ENCODE data around the gene ARHGAP6.

ARHGAP6 gene

GRCh38 chrX:11464836-11465463 lies 200.8 kb downstream of the ARHGAP6 start:
- DNase-seq (ENCODE audit: low read depth in 2 of 2): no peak

GRCh38 chrX:11464380-11464779 lies 201.3 kb downstream of the ARHGAP6 start:
- no peak for DNase-seq (ENCODE audit: low read depth in 2 of 2)

GRCh38 chrX:11462648-11463047 lies 203.1 kb downstream of the ARHGAP6 start:
- no peak for DNase-seq (ENCODE audit: low read depth in 2 of 2)

GRCh38 chrX:11462136-11462535 lies 203.6 kb downstream of the ARHGAP6 start:
- DNase-seq (ENCODE audit: low read depth in 2 of 2): no peak

GRCh38 chrX:11461201-11462001 lies 204.3 kb downstream of the ARHGAP6 start:
- DNase-seq (ENCODE audit: low read depth in 2 of 2): no peak

GRCh38 chrX:11460347-11460746 lies 205.4 kb downstream of the ARHGAP6 start:
- DNase-seq (ENCODE audit: low read depth in 2 of 2): no peak

- no peak for DNase-seq (ENCODE audit: low read depth in 2 of 2)
These were observed 207.6 kb downstream of the ARHGAP6 start for GRCh38 chrX:11458170-11458569.

- DNase-seq (ENCODE audit: low read depth in 2 of 2): no peak
These were observed 214.6 kb downstream of the ARHGAP6 start for GRCh38 chrX:11451151-11451550.

GRCh38 chrX:11450354-11450753 lies 215.4 kb downstream of the ARHGAP6 start:
- no peak for DNase-seq (ENCODE audit: low read depth in 2 of 2)

GRCh38 chrX:11449613-11450012 lies 216.1 kb downstream of the ARHGAP6 start:
- no peak for DNase-seq (ENCODE audit: low read depth in 2 of 2)

- no peak for DNase-seq (ENCODE audit: low read depth in 2 of 2)
These were observed 218.3 kb downstream of the ARHGAP6 start for GRCh38 chrX:11447418-11447817.

GRCh38 chrX:11446949-11447348 lies 218.8 kb downstream of the ARHGAP6 start:
- DNase-seq (ENCODE audit: low read depth in 2 of 2): no peak

GRCh38 chrX:11446336-11446735 lies 219.4 kb downstream of the ARHGAP6 start:
- no peak for DNase-seq (ENCODE audit: low read depth in 2 of 2)

- no peak for DNase-seq (ENCODE audit: low read depth in 2 of 2)
These were observed 220.2 kb downstream of the ARHGAP6 start for GRCh38 chrX:11445540-11445939.

- no peak for DNase-seq (ENCODE audit: low read depth in 2 of 2)
These were observed 221.7 kb downstream of the ARHGAP6 start for GRCh38 chrX:11444052-11444451.

- DNase-seq (ENCODE audit: low read depth in 2 of 2): no peak
These were observed 225.9 kb downstream of the ARHGAP6 start for GRCh38 chrX:11439846-11440245.

- DNase-seq (ENCODE audit: low read depth in 2 of 2): no peak
These were observed 227.0 kb downstream of the ARHGAP6 start for GRCh38 chrX:11438767-11439166.

GRCh38 chrX:11438380-11438723 lies 227.4 kb downstream of the ARHGAP6 start:
- no peak for DNase-seq (ENCODE audit: low read depth in 2 of 2)

- DNase-seq (ENCODE audit: low read depth in 2 of 2): no peak
These were observed 227.9 kb downstream of the ARHGAP6 start for GRCh38 chrX:11437642-11438379.

- DNase-seq (ENCODE audit: low read depth in 2 of 2): no peak
These were observed 230.2 kb downstream of the ARHGAP6 start for GRCh38 chrX:11435568-11435967.

GRCh38 chrX:11434607-11435006 lies 231.1 kb downstream of the ARHGAP6 start:
- no peak for DNase-seq (ENCODE audit: low read depth in 2 of 2)

- DNase-seq (ENCODE audit: low read depth in 2 of 2): no peak
These were observed 233.9 kb downstream of the ARHGAP6 start for GRCh38 chrX:11431786-11432185.

GRCh38 chrX:11430271-11430670 lies 235.4 kb downstream of the ARHGAP6 start:
- DNase-seq (ENCODE audit: low read depth in 2 of 2): no peak

Data from stimulated activated CD4-positive, alpha-beta T cell treated with anti-CD3 and anti-CD28 coated beads, Interleukin-12 subunit alpha, Interleukin-12 subunit beta, amount 100 ng/mL, for 24 hours (primary cell).